HepG2 (cell line): ENCODE data around the gene ABCC2. TPM values are rescaled to one million over a fixed set of nuclear protein-coding genes. Genes with fewer than 3 reads are reported as not detected.

Source experiments
- BCL3 ChIP-seq: sonication (generic); formaldehyde crosslinking; IDR thresholded peaks from 2 replicates; pipeline ENCODE4 v1.5.1; 2020; ENCODE audit warnings: mild to moderate bottlenecking, missing genetic modification reagents, moderate library complexity
- DNMT1 ChIP-seq: sonication (generic); formaldehyde crosslinking; IDR thresholded peaks from 2 replicates; pipeline ENCODE4 v1.5.1; 2020; ENCODE audit warnings: mild to moderate bottlenecking, missing genetic modification reagents
- ETV5 ChIP-seq: IDR thresholded peaks from 2 replicates; pipeline ENCODE4 v1.6.1; 2018; ENCODE audit warnings: missing biosample characterization, missing genetic modification reagents, inconsistent platforms, borderline replicate concordance
- HNF4A ChIP-seq: sonication (generic); formaldehyde crosslinking; IDR thresholded peaks from 2 replicates; pipeline ENCODE4 v1.4.0; 2020; ENCODE audit warnings: missing genetic modification reagents
- IRF2 ChIP-seq: IDR thresholded peaks from 2 replicates; pipeline ENCODE4 v1.6.1; 2018; ENCODE audit warnings: missing genetic modification reagents, missing compliant biosample characterization
- MATR3 ChIP-seq: sonication (generic); formaldehyde crosslinking; IDR thresholded peaks from 2 replicates; pipeline ENCODE4 v1.4.0; 2020; ENCODE audit warnings: missing genetic modification reagents
- NONO ChIP-seq, 2 experiments: fragments of 450-650 bp in 1 of 2; sonication (generic) in 1 of 2; formaldehyde crosslinking in 1 of 2; IDR thresholded peaks in 1 of 2; conservative IDR thresholded peaks in 1 of 2; 2 replicates each; pipeline versions ENCODE4 v1.6.1 to v1.8.0; 2017 to 2022; ENCODE audit warnings: mild to moderate bottlenecking in 1 of 2, missing genetic modification reagents in 1 of 2, moderate library complexity in 1 of 2
- NR2C2 ChIP-seq: sonication (generic); formaldehyde crosslinking; IDR thresholded peaks from 2 replicates; pipeline ENCODE4 v1.4.0; 2020; ENCODE audit warnings: missing genetic modification reagents, mild to moderate bottlenecking, moderate library complexity, borderline replicate concordance
- PCBP2 ChIP-seq: fragments of 200-400 bp; formaldehyde crosslinking; optimal IDR thresholded peaks from 2 replicates; pipeline ENCODE3; 2018; ENCODE audit warnings: low read length, low read depth; ENCODE audit not compliant: poor library complexity, severe bottlenecking
- SATB2 ChIP-seq: sonication (generic); formaldehyde crosslinking; IDR thresholded peaks from 2 replicates; pipeline ENCODE4 v1.5.0; 2020; ENCODE audit warnings: missing genetic modification reagents
- SOX13 ChIP-seq, 3 experiments: fragments of 450-650 bp in 1 of 3; sonication (generic) in 1 of 3; formaldehyde crosslinking in 1 of 3; IDR thresholded peaks in 2 of 3; conservative IDR thresholded peaks in 1 of 3; 2 replicates each; pipeline versions ENCODE4 v1.5.0 to v1.6.1; 2016 to 2020; ENCODE audit warnings: antibody characterized with exemption in 1 of 3, mild to moderate bottlenecking in 1 of 3, missing compliant biosample characterization in 1 of 3, missing genetic modification reagents in 1 of 3, moderate library complexity in 1 of 3
- ZBTB2 ChIP-seq: sonication (generic); formaldehyde crosslinking; IDR thresholded peaks from 2 replicates; pipeline ENCODE4 v1.8.0; 2022; ENCODE audit warnings: low read depth, missing genetic modification reagents
- ZFP90 ChIP-seq: sonication (generic); formaldehyde crosslinking; IDR thresholded peaks from 2 replicates; pipeline ENCODE4 v1.8.0; 2022; ENCODE audit warnings: missing genetic modification reagents, mild to moderate bottlenecking, inconsistent platforms, borderline replicate concordance
- ZNF207 ChIP-seq: fragments of 450-650 bp; IDR thresholded peaks from 2 replicates; pipeline ENCODE4 v1.6.1; 2016; ENCODE audit warnings: antibody characterized with exemption, borderline replicate concordance
- ZNF333 ChIP-seq: sonication (generic); formaldehyde crosslinking; IDR thresholded peaks from 2 replicates; pipeline ENCODE4 v1.4.0; 2020; ENCODE audit warnings: mild to moderate bottlenecking, missing genetic modification reagents, borderline replicate concordance
- ZNF354B ChIP-seq: sonication (generic); formaldehyde crosslinking; IDR thresholded peaks from 2 replicates; pipeline ENCODE4 v1.8.0; 2022; ENCODE audit warnings: mild to moderate bottlenecking, missing genetic modification reagents
- ZNF570 ChIP-seq: sonication (generic); formaldehyde crosslinking; IDR thresholded peaks from 2 replicates; pipeline ENCODE4 v1.4.0; 2020; ENCODE audit warnings: mild to moderate bottlenecking, missing genetic modification reagents, borderline replicate concordance
- ZNF609 ChIP-seq: sonication (generic); formaldehyde crosslinking; IDR thresholded peaks from 2 replicates; pipeline ENCODE4 v1.4.0; 2020; ENCODE audit warnings: mild to moderate bottlenecking, missing genetic modification reagents, borderline replicate concordance
- ZNF878 ChIP-seq: sonication (generic); formaldehyde crosslinking; IDR thresholded peaks from 2 replicates; pipeline ENCODE4 v1.8.1; 2023; ENCODE audit warnings: mild to moderate bottlenecking, missing genetic modification reagents, moderate library complexity
- ZNF883 ChIP-seq: sonication (generic); formaldehyde crosslinking; IDR thresholded peaks from 2 replicates; pipeline ENCODE4 v1.5.1; 2020; ENCODE audit warnings: mild to moderate bottlenecking, missing genetic modification reagents; ENCODE audit errors: not compliant biosample characterization
- polyA plus RNA-seq, 8 experiments: library from polyadenylated mRNA; depleted of rRNA in 3 of 8; stranded (reverse) in 7 of 8; unstranded in 1 of 8; fragments of >200 nt; fragmentation: Illumina TruSeq in 4 of 8; extraction: Trizol in 4 of 8; gene quantifications; 2 replicates each; pipeline versions ENCODE4 v1.2.1 to v1.2.3, GENCODE V29; 2011 to 2016; ENCODE audit warnings: low read depth in 4 of 8, missing spikeins in 1 of 8, mixed read lengths in 1 of 8; ENCODE audit not compliant: insufficient read depth in 1 of 8
- total RNA-seq, 5 experiments: library from RNA; depleted of rRNA; stranded (reverse); fragments of >200 nt; fragmentation: Illumina TruSeq; extraction: Trizol; gene quantifications; 2 replicates each; pipeline ENCODE4 v1.2.3, GENCODE V29; 2016; ENCODE audit warnings: low read depth in 1 of 5
- TF ChIP-seq, protein P1 (sequence below): sonication (generic); formaldehyde crosslinking; IDR thresholded peaks from 2 replicates; pipeline ENCODE4 v1.8.0; 2023; ENCODE audit warnings: mild to moderate bottlenecking, missing genetic modification reagents

The ABCC2 gene
- total and polyA plus RNA-seq, 2 of the 13 experiments (the other 11 are each of a cell fraction or from before 2014, with no cell fraction given) = 181 to 497 TPM

DNA sequence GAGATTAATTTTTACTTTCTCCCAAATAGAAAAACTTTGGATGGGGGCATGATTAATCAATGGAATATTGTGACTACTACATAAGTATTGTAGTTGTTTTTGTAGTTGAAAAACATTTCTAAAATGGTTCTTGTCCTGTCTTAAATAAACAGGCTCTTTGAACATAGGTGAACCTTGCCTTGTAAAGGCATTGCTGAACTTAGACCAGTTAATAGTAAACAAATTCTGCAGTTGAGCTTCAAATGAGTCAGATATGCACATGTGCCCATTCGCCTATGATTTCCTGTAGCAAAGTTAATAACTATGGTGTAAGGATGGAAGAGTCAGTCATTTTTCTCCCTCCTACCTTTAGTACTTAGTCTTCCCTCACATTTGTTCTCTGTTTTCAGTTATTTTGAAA is 27.8 kb upstream of the ABCC2 start (continued):
- no peak for TF ChIP-seq NONO (IDR thresholded peaks at IDR 0.05)
- TF ChIP-seq NONO (CRISPR knock-in tag; conservative IDR thresholded peaks at IDR 0.05) = no peak
- TF ChIP-seq SOX13 (IDR thresholded peaks at IDR 0.05) = no peak
- peak in 1 of 2 experiments; percentile 62; a peak in 1 of 4 replicates for TF ChIP-seq SOX13 (CRISPR knock-in tag; conservative IDR thresholded peaks at IDR 0.05 in 1 of 2, IDR thresholded peaks at IDR 0.05 in 1 of 2)
- TF ChIP-seq, protein P1, sequence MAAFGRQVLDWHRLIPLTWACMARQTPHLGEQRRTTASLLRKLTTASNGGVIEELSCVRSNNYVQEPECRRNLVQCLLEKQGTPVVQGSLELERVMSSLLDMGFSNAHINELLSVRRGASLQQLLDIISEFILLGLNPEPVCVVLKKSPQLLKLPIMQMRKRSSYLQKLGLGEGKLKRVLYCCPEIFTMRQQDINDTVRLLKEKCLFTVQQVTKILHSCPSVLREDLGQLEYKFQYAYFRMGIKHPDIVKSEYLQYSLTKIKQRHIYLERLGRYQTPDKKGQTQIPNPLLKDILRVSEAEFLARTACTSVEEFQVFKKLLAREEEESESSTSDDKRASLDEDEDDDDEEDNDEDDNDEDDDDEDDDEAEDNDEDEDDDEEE (CRISPR knock-in tag) = no peak
- TF ChIP-seq ZNF609 (CRISPR knock-in tag) = peak; percentile 62; the same call in 1 of the 2 replicates
- peak; percentile 28; the same call in 1 of the 2 replicates for TF ChIP-seq IRF2 (CRISPR knock-in tag)
- TF ChIP-seq ETV5 = peak; percentile 72; the same call in 1 of the 2 replicates
- TF ChIP-seq DNMT1 (CRISPR knock-in tag) = no peak
- no peak for TF ChIP-seq ZNF878 (CRISPR knock-in tag)
- TF ChIP-seq NR2C2 = peak; percentile 54; the same call in 1 of the 2 replicates
- no peak for TF ChIP-seq ZFP90 (CRISPR knock-in tag)
- no peak for TF ChIP-seq ZBTB2 (CRISPR knock-in tag)
- no peak for TF ChIP-seq PCBP2
- TF ChIP-seq SATB2 (CRISPR knock-in tag) = 0 out of 2 replicates have a peak, but pooled peaks have one; percentile 39
- no peak for TF ChIP-seq BCL3 (CRISPR knock-in tag)
- TF ChIP-seq ZNF207 = no peak
- TF ChIP-seq ZNF883 (CRISPR knock-in tag) = no peak
- peak; percentile 88 for TF ChIP-seq HNF4A (CRISPR knock-in tag)
- no peak for TF ChIP-seq ZNF354B (CRISPR knock-in tag)
- TF ChIP-seq ZNF333 (CRISPR knock-in tag) = no peak
- no peak for TF ChIP-seq ZNF570 (CRISPR knock-in tag)
- no peak for TF ChIP-seq MATR3 (CRISPR knock-in tag)
